ENCODE data around the gene AP1S3. TPM values are rescaled to one million over a fixed set of nuclear protein-coding genes. Genes with fewer than 3 reads are reported as not detected.
A peak's percentile ranks its signal among the peaks of the same experiment; 100 is the strongest.
"Not testable (repeated sequence)": the region's sequence is repeated elsewhere in the genome, so short reads cannot be mapped to it uniquely, and the experiment has no call there.

Gene AP1S3
- 3.3 and 4.6 TPM in 2 replicates for total RNA-seq (2014; rRNA removed; shearing (Covaris generic))

DNA sequence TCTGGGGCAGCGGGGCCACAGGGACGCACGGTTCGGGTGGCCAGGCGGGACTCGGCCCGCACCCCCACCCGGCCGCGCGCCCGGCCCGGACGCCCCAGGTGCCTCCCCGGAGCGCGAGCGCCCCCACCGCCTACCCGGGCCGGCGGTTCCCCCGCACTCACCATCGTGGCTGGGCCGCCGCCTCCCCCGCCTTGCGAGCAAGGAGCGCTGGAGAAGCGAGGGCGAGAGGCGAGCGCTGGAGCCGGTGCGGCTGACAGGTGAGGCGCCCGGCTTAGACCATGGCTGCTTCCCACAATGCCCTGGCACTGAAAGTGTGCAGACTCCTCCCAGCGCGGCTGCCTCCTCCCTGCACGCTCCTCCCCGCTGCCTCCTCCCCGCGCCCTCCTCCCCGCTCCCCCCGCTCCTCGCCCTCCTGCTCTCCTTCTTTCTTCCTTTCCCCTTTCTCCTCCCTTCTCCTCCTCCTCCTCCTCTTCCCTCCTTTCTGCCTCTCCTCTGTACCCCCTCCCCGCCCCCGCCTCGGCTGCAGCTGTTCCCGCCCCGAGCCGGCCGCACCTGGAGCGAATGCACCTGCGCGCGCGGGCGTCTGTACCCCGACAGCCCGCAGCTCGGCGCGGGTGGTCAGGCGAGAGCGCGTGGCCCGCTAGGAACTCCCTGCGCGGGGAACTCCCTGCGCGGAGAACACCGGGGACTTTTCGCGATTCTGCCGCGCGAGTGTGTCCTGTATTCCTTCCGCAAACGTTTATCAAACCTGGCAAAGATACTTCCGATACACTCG is at the start of gene AP1S3:
AP1S3 (minus strand) TSS at position 296 of the 775 bp plus-strand sequence; CDS start at position 164, 132 bp downstream.
- DNase-seq = peak; percentile 95
- H3K36me3 ChIP-seq (replicated peaks; ENCODE audit: control insufficient read depth, insufficient read depth, low read length) = no peaks in the 10 kb centered on the region
- H3K4me3 ChIP-seq (ENCODE audit: insufficient read depth, low read depth, low read length) = peak within 1 kb of the TSS; percentile 74
- peaks cover 1% of the 10 kb centered on the region; the same call in 1 of the 2 replicates for H3K27me3 ChIP-seq (ENCODE audit: control insufficient read depth, insufficient read depth, low read length)

DNA sequence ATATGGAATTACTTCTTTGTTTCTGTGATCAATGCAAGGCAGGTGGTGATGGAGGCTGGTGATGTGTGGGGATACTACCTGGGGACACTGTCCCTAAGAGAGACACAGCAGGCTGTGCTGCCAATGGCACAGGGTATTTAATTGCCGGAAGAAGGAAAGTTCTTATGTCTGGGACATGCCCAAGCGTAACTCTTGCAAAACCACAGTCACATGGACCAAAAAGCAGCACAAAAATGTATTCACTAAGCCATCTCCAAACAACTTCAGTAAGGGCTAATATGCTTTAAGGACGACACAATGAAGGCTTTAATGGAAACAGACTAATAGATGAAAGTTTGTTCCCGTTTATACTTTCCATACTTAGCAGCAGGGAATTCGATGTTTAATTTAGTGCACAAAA is 49.7 kb upstream of the AP1S3 start:
- H3K36me3 ChIP-seq (replicated peaks; ENCODE audit: control insufficient read depth, insufficient read depth, low read length) = peaks cover 10% of the 10 kb centered on the region
- DNase-seq = no peak
- H3K4me3 ChIP-seq (ENCODE audit: insufficient read depth, low read depth, low read length) = no peak overlapping the region
- no peaks in the 10 kb centered on the region for H3K27me3 ChIP-seq (ENCODE audit: control insufficient read depth, insufficient read depth, low read length)

DNA sequence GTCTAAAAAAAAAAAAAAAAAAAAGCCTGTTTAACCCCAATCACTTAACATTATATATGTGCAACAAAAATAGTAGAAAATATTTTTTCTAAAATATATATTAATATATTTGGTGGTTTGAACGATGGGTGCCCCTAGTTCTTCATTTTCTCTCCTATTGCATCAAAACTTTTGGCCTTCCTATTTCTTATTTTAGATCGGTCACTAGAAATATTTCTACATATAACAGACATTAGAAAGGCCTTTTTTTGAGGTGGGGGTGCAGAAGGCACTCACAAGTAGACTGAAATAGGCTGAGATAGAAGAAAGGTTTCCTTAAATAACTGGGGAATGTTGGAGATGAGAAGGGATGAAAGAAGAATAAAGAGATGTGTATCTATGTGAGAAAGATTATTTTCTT is 49.3 kb upstream of the AP1S3 start:
- DNase-seq = no peak
- H3K36me3 ChIP-seq (replicated peaks; ENCODE audit: control insufficient read depth, insufficient read depth, low read length) = peaks cover 12% of the 10 kb centered on the region
- no peak overlapping the region for H3K4me3 ChIP-seq (ENCODE audit: insufficient read depth, low read depth, low read length)
- no peaks in the 10 kb centered on the region for H3K27me3 ChIP-seq (ENCODE audit: control insufficient read depth, insufficient read depth, low read length)

DNA sequence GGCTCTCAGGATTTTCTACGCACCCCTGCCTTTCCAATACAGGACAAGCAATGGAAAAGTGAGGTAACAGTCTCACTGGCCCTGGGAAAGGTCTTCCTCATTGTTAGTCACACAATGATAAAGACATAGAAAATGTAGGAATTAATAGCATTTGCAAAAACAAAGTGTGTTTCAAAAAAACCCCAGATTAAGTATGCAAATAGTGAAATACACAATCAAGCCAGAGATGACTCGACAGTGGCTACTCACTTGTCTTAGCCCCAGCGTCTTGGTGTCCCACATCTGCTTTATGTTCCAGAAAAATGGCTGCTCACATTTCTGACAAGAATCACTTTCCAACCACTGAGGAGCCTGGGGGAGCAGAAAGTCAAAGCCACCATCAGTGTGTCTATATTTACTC is 47.0 kb upstream of the AP1S3 start:
- no peak for DNase-seq
- Histone ChIP-seq H3K36me3 (replicated peaks; ENCODE audit: control insufficient read depth, insufficient read depth, low read length) (peaks cover 18% of the 10 kb centered on the region), H3K27me3 (ENCODE audit: control insufficient read depth, insufficient read depth, low read length) (no peaks in the 10 kb centered on the region), H3K4me3 (ENCODE audit: insufficient read depth, low read depth, low read length) (no peak overlapping the region)

DNA sequence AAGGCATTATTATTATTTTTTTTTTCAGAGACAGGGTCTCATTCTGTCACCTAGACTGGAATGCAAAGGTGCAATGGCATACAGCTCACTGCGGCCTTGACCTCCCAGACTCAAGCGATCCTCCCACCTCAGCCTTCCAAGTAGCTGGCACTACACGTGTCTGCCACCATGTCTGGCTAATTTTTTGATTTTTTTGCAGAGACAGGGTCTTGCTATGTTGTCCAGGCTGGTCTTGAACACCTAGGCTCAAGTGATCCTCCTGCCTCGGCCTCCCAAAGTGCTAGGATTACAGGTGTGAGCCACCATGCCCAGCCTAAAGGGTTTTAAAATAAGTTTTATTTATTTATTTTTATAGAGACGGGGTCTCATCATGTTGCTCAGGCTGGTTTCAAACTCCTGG is 45.3 kb upstream of the AP1S3 start:
- no peak for DNase-seq
- H3K27me3 ChIP-seq (ENCODE audit: control insufficient read depth, insufficient read depth, low read length) = no peaks in the 10 kb centered on the region
- peaks cover 25% of the 10 kb centered on the region for H3K36me3 ChIP-seq (replicated peaks; ENCODE audit: control insufficient read depth, insufficient read depth, low read length)
- H3K4me3 ChIP-seq (ENCODE audit: insufficient read depth, low read depth, low read length) = no peak overlapping the region

DNA sequence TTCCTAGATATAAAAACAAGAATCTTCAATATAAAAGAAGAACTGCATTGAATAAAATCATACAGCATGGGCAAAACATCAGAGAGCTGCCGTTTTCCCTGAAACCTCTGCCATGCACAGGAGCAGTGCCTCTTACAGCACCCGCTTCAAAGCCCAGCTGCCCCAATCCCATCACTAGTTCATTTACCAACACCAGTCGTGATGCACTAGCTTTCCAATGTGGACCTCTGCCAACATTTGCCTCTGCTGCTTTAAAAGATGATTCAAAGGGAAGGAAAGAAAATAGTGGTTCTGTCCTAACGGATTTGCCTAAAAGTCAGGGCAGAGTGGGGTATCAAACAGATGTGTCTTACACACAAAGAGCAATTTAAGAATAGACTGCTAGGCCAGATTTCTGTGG is 43.4 kb upstream of the AP1S3 start:
- peaks cover 27% of the 10 kb centered on the region for H3K36me3 ChIP-seq (replicated peaks; ENCODE audit: control insufficient read depth, insufficient read depth, low read length)
- DNase-seq = no peak

DNA sequence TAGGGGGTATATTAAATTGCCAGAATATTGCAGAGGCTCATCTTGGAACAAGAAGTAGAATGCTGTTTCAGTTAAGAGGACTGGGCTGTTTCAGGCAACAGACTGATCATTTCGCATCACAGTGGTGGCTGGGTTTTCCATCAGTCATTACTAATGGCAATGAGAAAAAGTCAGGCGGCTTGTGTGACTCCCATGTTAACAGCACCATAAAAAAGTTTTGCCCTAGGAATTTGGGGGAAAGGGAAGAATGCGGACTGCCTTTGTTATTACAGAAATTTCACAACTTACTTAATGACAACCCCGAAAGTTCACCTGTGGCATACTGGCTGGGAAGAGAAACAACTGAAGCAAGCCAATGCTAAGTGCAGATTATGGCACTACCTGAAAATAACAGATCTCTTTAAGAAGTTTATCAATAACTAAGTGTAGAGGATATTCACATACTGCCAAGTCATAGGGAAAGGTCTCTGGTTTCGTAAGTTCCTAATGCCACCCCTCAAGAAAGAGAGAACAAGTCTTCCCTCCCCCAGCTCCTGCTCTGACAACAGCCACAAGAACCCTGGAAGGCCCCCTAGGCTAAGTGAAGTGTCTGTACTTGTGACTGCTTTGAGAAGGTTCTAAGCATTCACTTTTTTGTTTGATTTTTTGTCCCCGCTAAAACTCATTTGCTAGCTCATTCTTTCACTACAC is 40.5 kb upstream of the AP1S3 start:
- H3K36me3 ChIP-seq (replicated peaks; ENCODE audit: control insufficient read depth, insufficient read depth, low read length) = peaks cover 26% of the 10 kb centered on the region
- H3K27me3 ChIP-seq (ENCODE audit: control insufficient read depth, insufficient read depth, low read length) = no peaks in the 10 kb centered on the region
- no peak overlapping the region for H3K4me3 ChIP-seq (ENCODE audit: insufficient read depth, low read depth, low read length)
- DNase-seq = no peak

More for the DNA sequence above, 43.4 kb upstream of the AP1S3 start:
- Histone ChIP-seq H3K27me3 (ENCODE audit: control insufficient read depth, insufficient read depth, low read length) (no peaks in the 10 kb centered on the region), H3K4me3 (ENCODE audit: insufficient read depth, low read depth, low read length) (no peak overlapping the region)

DNA sequence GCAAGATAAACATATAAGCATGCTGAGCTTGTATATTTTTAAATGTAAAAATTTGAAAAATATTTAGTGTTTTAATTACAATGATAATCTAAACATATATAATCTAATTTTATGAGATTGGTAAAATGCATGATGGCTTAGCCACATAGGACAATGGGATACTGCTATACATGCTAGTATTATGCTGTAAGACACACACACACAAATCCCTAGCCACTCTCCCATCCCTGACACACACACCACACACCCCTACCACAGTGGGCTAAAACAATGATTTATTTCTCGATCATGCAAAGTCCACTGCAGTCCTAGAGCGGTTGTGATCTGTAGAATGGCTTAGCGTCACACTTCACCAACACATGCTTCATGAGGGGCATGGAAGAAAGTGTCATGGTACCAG is 36.3 kb upstream of the AP1S3 start:
- Histone ChIP-seq H3K4me3 (ENCODE audit: insufficient read depth, low read depth, low read length) (no peak overlapping the region), H3K36me3 (replicated peaks; ENCODE audit: control insufficient read depth, insufficient read depth, low read length) (peaks cover 14% of the 10 kb centered on the region), H3K27me3 (ENCODE audit: control insufficient read depth, insufficient read depth, low read length) (no peaks in the 10 kb centered on the region)
- no peak for DNase-seq

DNA sequence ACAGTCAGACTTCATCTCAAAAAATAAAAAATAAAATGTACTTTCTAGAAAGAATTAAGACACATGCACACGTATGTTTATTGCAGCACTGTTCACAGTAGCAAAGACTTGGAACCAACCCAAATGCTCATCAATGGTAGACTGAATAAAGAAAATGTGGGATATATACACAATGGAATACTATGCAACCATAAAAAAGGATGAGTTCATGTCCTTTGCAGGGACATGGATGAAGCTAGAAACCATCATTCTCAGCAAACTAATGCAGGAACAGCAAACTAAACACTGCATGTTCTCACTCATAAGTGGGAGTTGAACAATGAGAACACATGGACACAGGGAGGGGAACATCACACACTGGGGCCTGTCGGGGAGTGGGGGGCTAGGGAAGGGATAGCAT is 35.4 kb upstream of the AP1S3 start:
- H3K4me3 ChIP-seq (ENCODE audit: insufficient read depth, low read depth, low read length); DNase-seq; H3K36me3 ChIP-seq (replicated peaks; ENCODE audit: control insufficient read depth, insufficient read depth, low read length); H3K27me3 ChIP-seq (ENCODE audit: control insufficient read depth, insufficient read depth, low read length): not testable (repeated sequence)

DNA sequence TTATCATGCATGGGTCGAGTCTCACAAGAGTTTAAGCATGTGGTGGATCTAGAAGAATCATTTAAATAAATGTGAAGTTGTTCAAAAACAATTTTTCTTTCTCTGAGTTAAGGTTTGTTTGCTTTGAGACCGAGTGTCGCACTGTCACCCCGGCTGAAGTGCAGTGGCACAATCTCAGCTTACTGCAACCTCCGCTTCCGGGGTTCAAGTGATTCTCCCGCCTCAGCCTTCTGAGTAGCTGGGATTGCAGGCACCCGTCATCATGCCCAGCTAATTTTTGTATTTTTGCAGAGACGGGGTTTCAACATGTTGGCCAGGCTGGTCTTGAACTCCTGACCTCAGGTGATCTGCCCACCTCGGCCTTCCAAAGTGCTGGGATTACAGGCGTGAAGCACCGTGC is 34.3 kb upstream of the AP1S3 start:
- not testable (repeated sequence) for H3K36me3 ChIP-seq (replicated peaks; ENCODE audit: control insufficient read depth, insufficient read depth, low read length); DNase-seq; H3K4me3 ChIP-seq (ENCODE audit: insufficient read depth, low read depth, low read length); H3K27me3 ChIP-seq (ENCODE audit: control insufficient read depth, insufficient read depth, low read length)

DNA sequence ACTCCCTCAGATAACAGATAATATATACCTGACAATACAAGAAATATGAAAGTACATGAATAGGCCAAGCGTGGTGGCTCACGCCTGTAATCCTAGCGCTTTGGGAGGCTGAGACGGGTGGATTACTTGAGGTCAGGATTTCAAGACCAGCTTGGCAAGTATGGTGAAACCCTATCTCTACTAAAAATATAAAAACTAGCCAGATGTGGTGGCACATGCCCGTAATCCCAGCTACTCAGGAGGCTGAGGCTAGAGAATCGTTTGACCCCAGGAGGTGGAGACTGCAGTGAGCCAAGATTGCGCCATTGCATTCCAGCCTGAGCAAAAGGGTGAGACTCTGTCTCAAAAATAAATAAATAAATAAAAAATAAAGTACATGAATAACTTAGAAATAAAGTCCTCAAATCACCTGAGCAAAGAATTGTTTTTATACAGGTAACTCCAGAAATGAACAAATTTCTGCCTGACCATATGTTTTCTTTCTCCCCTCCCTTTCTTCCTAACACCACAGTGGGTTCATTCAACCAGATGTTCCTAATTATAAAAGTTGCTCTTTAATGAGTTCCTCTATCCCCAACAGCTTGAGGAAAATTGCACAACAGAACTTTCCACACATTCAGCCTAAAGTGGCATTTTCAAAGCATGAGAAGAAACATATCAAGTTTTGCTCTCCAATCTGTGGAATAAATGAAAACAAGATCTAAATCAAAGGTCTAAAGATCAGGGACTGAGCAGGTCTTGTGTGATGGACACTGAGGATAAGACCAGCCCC is 33.6 kb upstream of the AP1S3 start:
- Histone ChIP-seq H3K4me3 (ENCODE audit: insufficient read depth, low read depth, low read length) (no peak overlapping the region), H3K27me3 (ENCODE audit: control insufficient read depth, insufficient read depth, low read length) (no peaks in the 10 kb centered on the region), H3K36me3 (replicated peaks; ENCODE audit: control insufficient read depth, insufficient read depth, low read length) (peaks cover 3% of the 10 kb centered on the region)
- no peak for DNase-seq

DNA sequence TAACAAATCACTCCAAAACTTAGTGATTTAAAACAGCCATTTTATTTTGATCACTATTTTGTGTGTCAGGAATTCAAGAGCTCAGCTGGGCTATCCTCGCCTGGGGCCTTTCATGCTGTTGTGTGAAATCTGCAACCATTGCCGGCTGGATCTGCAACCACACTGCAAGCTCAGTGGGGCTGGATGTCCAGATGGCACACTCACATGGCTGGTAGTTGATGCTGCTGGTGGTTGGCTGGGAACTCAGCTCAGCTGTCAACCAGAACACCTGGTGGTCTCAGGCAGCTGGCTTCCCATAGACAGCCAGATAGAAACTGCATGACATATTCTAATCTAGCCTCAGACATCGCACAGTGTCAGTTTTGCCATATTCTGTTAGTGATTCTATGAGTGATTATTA is 30.6 kb upstream of the AP1S3 start:
- Histone ChIP-seq H3K4me3 (ENCODE audit: insufficient read depth, low read depth, low read length) (no peak overlapping the region), H3K36me3 (replicated peaks; ENCODE audit: control insufficient read depth, insufficient read depth, low read length) (no peaks in the 10 kb centered on the region), H3K27me3 (ENCODE audit: control insufficient read depth, insufficient read depth, low read length) (no peaks in the 10 kb centered on the region)
- no peak for DNase-seq

DNA sequence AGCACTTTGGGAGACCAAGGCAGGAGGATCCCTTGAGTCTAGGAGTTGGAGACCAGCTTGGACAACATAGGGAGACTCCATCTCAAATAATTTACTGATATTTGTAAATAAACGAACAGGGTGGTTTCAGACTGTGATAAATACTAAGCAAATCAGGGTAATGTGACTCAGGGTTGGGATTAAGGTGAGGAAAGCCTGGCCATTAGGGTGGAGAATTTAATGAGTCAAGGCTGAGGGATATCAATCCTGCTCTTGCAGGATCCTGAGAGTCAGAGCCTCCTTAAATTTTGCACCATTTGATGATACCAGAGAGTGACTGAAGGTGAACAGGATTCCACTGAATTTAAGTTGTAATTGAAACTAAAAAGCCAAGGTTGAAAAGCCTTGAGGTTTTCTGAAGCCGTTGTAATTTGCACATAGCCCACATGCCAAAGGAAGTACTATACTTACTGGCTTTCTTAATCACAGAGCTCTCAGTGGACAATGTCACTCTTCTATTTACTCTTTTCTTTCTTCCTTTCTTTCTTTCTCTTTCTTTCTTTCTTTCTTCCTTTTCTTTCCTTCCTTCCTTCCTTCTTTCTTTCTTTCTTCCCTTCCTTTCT is 28.6 kb upstream of the AP1S3 start:
- H3K4me3 ChIP-seq (ENCODE audit: insufficient read depth, low read depth, low read length) = no peak overlapping the region
- DNase-seq = no peak
- H3K36me3 ChIP-seq (replicated peaks; ENCODE audit: control insufficient read depth, insufficient read depth, low read length) = no peaks in the 10 kb centered on the region
- no peaks in the 10 kb centered on the region for H3K27me3 ChIP-seq (ENCODE audit: control insufficient read depth, insufficient read depth, low read length)

DNA sequence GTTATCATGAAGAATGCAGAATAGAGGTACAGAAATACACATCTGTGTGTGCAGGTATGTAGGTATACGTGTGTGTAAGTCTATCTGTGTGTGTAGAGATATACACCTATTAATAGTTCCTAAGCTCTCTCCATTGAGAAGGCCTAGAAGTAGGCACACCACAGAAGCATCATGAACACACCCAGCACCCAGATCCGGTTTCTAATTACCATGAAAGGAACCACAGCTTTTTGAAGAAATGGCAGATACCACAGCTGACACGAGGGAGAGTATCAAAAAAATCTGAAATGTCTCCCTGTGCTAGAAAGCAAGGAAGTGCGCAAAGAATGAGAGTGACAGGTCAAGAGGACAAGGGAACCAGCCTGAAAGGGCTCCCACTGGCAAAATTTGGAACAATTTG is 27.7 kb upstream of the AP1S3 start:
- H3K36me3 ChIP-seq (replicated peaks; ENCODE audit: control insufficient read depth, insufficient read depth, low read length) = no peaks in the 10 kb centered on the region
- H3K4me3 ChIP-seq (ENCODE audit: insufficient read depth, low read depth, low read length) = no peak overlapping the region
- H3K27me3 ChIP-seq (ENCODE audit: control insufficient read depth, insufficient read depth, low read length) = no peaks in the 10 kb centered on the region
- DNase-seq = no peak
